HepG2 (cell line): ENCODE results near the gene PLRG1. TPM values are rescaled to one million over a fixed set of nuclear protein-coding genes. Genes with fewer than 3 reads are reported as not detected.
A peak's percentile ranks its signal among the peaks of the same experiment; 100 is the strongest.

Experiments
- ATAC-seq: fragments of 200-7000 bp; cut with Tn5 transposase; 3 replicates; pipeline ENCODE4 v1.9.1; 2020; ENCODE audit warnings: mild to moderate bottlenecking, moderate library complexity
- BruUV-seq: library from RNA; stranded (reverse); fragments of 400-500 nt; replicated peaks from 2 replicates; lab custom pipeline; 2021; lab: Mats Ljungman, UMichigan
- CTCF ChIA-PET: fragments of 300-600 bp; formaldehyde crosslinking; extraction: SDS; loops from one replicate; lab custom pipeline; 2021; ENCODE audit warnings: low total read pairs, inconsistent platforms, low intra/inter-chr PET ratio; lab: Yijun Ruan, JAX
- POLR2A ChIA-PET: fragments of 350-600 bp; sonication (Branson Sonifier 250); formaldehyde crosslinking; loops from one replicate; lab custom pipeline; 2020; ENCODE audit warnings: antibody characterized with exemption, inconsistent platforms; lab: Yijun Ruan, JAX
- DNase-seq: peaks from one replicate; pipeline ENCODE4 v3.0.0-alpha.2; 2015; ENCODE audit warnings: low spot score
- FAIRE-seq: peaks from 3 replicates; lab custom pipeline; 2011; peaks lifted over from hg19 to GRCh38; lab: Jason Lieb, UNC
- H2AFZ ChIP-seq: one replicate; pipeline ENCODE4 v1.6.1; 2011; ENCODE audit warnings: low read length, inconsistent platforms
- H3K27ac ChIP-seq: fragments of 300-600 bp; 3 replicates; pipeline ENCODE4 v1.8.0; 2011; ENCODE audit warnings: mixed run types, mild to moderate bottlenecking, mixed read lengths, low read length, inconsistent platforms; ENCODE audit not compliant: insufficient read depth; ENCODE audit errors: extremely low read length
- H3K27me3 ChIP-seq, 2 experiments: fragments of 200-600 bp in 1 of 2; 2 replicates in 1 of 2; 3 replicates in 1 of 2; pipeline versions ENCODE4 v1.6.0 to v1.8.0; 2011; ENCODE audit warnings: low read length in 2 of 2, mild to moderate bottlenecking in 2 of 2, moderate library complexity in 2 of 2, inconsistent platforms in 1 of 2; ENCODE audit not compliant: insufficient read depth in 2 of 2, control insufficient read depth in 1 of 2
- H3K36me3 ChIP-seq, 2 experiments: fragments of 200-600 bp in 1 of 2; replicated peaks in 1 of 2; 2 replicates in 1 of 2; 3 replicates in 1 of 2; pipeline versions ENCODE4 v1.5.1 to v1.8.0; 2011; ENCODE audit warnings: low read length in 2 of 2, inconsistent platforms in 1 of 2; ENCODE audit not compliant: insufficient read depth in 2 of 2, control insufficient read depth in 1 of 2
- H3K4me1 ChIP-seq: 2 replicates; pipeline ENCODE4 v1.5.1; 2012; ENCODE audit warnings: low read length, inconsistent platforms; ENCODE audit not compliant: insufficient read depth
- H3K4me2 ChIP-seq: 2 replicates; pipeline ENCODE4 v1.6.0; 2011; ENCODE audit warnings: low read depth, low read length, inconsistent platforms
- H3K4me3 ChIP-seq, 3 experiments: fragments of 200-600 bp in 1 of 3; sonication (generic), shearing (Covaris generic) in 1 of 3; replicated peaks in 1 of 3; 2 replicates each; pipeline ENCODE4 v1.5.1; 2011 to 2016; ENCODE audit warnings: low read length in 3 of 3, inconsistent platforms in 2 of 3, low read depth in 2 of 3, mild to moderate bottlenecking in 2 of 3, control low read depth in 1 of 3, mixed read lengths in 1 of 3; ENCODE audit not compliant: insufficient read depth in 1 of 3
- H3K79me2 ChIP-seq: one replicate; pipeline ENCODE4 v1.6.1; 2011; ENCODE audit warnings: low read length, inconsistent platforms; ENCODE audit not compliant: insufficient read depth
- H3K9ac ChIP-seq: 2 replicates; pipeline ENCODE4 v1.6.0; 2011; ENCODE audit warnings: mild to moderate bottlenecking, low read depth, low read length, inconsistent platforms; ENCODE audit not compliant: insufficient read depth
- H3K9me3 ChIP-seq: 2 replicates; pipeline ENCODE4 v1.5.1; 2012; ENCODE audit warnings: mild to moderate bottlenecking, low read length
- H4K20me1 ChIP-seq: 2 replicates; pipeline ENCODE4 v1.6.0; 2011; ENCODE audit warnings: inconsistent platforms, mild to moderate bottlenecking, low read length, moderate library complexity; ENCODE audit not compliant: insufficient read depth
- AGO2 ChIP-seq: fragments of 200-400 bp; formaldehyde crosslinking; optimal IDR thresholded peaks from 2 replicates; pipeline ENCODE3; 2017; ENCODE audit warnings: mild to moderate bottlenecking, low read depth, low read length, moderate library complexity
- RBFOX2 ChIP-seq: fragments of 200-400 bp; formaldehyde crosslinking; IDR thresholded peaks from 2 replicates; pipeline ENCODE4 v1.6.1; 2017; ENCODE audit warnings: low read depth, mild to moderate bottlenecking, low read length
- RERE ChIP-seq: IDR thresholded peaks from 2 replicates; pipeline ENCODE4 v1.6.1; 2016; ENCODE audit warnings: low read depth, missing genetic modification reagents, missing compliant biosample characterization
- SRSF4 ChIP-seq: fragments of 200-400 bp; formaldehyde crosslinking; IDR thresholded peaks from one replicate; pipeline ENCODE4 v1.6.1; 2018; ENCODE audit warnings: mild to moderate bottlenecking, low read depth, low read length, moderate library complexity; ENCODE audit not compliant: poor library complexity, severe bottlenecking
- WGBS: methylation state at CpG from one replicate; pipeline ENCODE4 v1.1.6; 2017; ENCODE audit warnings: low lambda C conversion rate; 5-methylcytosine and 5-hydroxymethylcytosine counted together
- in situ Hi-C: cut with HindIII; loops from 2 replicates; pipeline ENCODE4 v1.10.0; 2017; ENCODE audit warnings: low pct_unique_long_range_greater_than_20kb; ENCODE audit not compliant: extremely low pct_ligation_motif_present
- intact Hi-C: fragments of 100-400 bp; cut with micrococcal nuclease; formaldehyde crosslinking; loops from one replicate; pipeline ENCODE4 v1.10.0; 2022; ENCODE audit not compliant: unreplicated experiment
- polyA plus RNA-seq, 8 experiments: library from polyadenylated mRNA; depleted of rRNA in 3 of 8; stranded (reverse) in 7 of 8; unstranded in 1 of 8; fragments of >200 nt; fragmentation: Illumina TruSeq in 4 of 8; extraction: Trizol in 4 of 8; gene quantifications; 2 replicates each; pipeline versions ENCODE4 v1.2.1 to v1.2.3, GENCODE V29; 2011 to 2016; ENCODE audit warnings: low read depth in 4 of 8, missing spikeins in 1 of 8, mixed read lengths in 1 of 8; ENCODE audit not compliant: insufficient read depth in 1 of 8
- total RNA-seq, 5 experiments: library from RNA; depleted of rRNA; stranded (reverse); fragments of >200 nt; fragmentation: Illumina TruSeq; extraction: Trizol; gene quantifications; 2 replicates each; pipeline ENCODE4 v1.2.3, GENCODE V29; 2016; ENCODE audit warnings: low read depth in 1 of 5
- TF ChIP-seq, protein P1 (sequence below): sonication (generic); formaldehyde crosslinking; conservative IDR thresholded peaks from 2 replicates; pipeline ENCODE4 v1.4.0; 2020; ENCODE audit warnings: mild to moderate bottlenecking, missing genetic modification reagents, moderate library complexity

The PLRG1 gene
- total and polyA plus RNA-seq, 2 of the 13 experiments (the other 11 are each of a cell fraction or from before 2014, with no cell fraction given), result 77.3 to 110 TPM

DNA sequence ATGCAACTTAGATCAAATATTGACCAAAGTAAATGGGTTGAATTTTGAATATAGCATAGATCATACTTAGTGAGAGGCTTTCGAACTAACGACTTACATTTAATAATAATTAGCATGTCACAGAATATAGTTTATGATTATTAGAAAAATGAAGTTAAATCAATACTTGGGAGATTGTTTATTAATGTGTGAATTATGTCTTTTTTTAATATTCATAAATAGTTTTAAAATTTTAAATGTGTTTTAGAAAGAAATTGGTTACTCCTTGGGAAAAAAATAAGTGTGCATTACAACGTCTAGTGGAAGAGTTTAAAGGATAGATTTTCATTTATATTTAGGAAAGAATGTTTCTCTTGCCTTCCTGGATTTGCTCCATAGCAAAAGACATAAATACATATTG, 33.0 kb upstream of the PLRG1 start:
- H3K4me1 ChIP-seq, result peaks cover 54% of the 10 kb centered on the region
- no TSS peak for BruUV-seq
- ATAC-seq (no peak), DNase-seq (no peak), FAIRE-seq (no peak)
- no peak overlapping the region for H2AFZ ChIP-seq
- no peak overlapping the region for H3K4me3 ChIP-seq
- H3K9ac ChIP-seq, result no peak overlapping the region
- no peaks in the 10 kb centered on the region for H4K20me1 ChIP-seq
- in situ Hi-C loops, result no loop called here
- CTCF ChIA-PET, result no interaction called here
- peaks cover 2 to 25% of the 10 kb centered on the region in 2 experiments for H3K36me3 ChIP-seq
- 93% methylated on average over 3 of the region's 3 CpGs for WGBS
- no peaks in the 10 kb centered on the region for H3K9me3 ChIP-seq
- intact Hi-C loops, result no loop called here
- H3K4me2 ChIP-seq, result no peak overlapping the region
- H3K27me3 ChIP-seq, result no peaks in the 10 kb centered on the region
- H3K79me2 ChIP-seq, result peaks cover 5% of the 10 kb centered on the region
- peak; percentile 75 for TF ChIP-seq RBFOX2
- TF ChIP-seq AGO2, result peak; percentile 52
- TF ChIP-seq, protein P1, sequence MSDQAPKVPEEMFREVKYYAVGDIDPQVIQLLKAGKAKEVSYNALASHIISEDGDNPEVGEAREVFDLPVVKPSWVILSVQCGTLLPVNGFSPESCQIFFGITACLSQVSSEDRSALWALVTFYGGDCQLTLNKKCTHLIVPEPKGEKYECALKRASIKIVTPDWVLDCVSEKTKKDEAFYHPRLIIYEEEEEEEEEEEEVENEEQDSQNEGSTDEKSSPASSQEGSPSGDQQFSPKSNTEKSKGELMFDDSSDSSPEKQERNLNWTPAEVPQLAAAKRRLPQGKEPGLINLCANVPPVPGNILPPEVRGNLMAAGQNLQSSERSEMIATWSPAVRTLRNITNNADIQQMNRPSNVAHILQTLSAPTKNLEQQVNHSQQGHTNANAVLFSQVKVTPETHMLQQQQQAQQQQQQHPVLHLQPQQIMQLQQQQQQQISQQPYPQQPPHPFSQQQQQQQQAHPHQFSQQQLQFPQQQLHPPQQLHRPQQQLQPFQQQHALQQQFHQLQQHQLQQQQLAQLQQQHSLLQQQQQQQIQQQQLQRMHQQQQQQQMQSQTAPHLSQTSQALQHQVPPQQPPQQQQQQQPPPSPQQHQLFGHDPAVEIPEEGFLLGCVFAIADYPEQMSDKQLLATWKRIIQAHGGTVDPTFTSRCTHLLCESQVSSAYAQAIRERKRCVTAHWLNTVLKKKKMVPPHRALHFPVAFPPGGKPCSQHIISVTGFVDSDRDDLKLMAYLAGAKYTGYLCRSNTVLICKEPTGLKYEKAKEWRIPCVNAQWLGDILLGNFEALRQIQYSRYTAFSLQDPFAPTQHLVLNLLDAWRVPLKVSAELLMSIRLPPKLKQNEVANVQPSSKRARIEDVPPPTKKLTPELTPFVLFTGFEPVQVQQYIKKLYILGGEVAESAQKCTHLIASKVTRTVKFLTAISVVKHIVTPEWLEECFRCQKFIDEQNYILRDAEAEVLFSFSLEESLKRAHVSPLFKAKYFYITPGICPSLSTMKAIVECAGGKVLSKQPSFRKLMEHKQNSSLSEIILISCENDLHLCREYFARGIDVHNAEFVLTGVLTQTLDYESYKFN, result no peak
- TF ChIP-seq RERE (CRISPR knock-in tag), result no peak
- peak; percentile 78 for TF ChIP-seq SRSF4
- TF ChIP-seq, all 625 proteins: peak for 3
- POLR2A ChIA-PET, result interaction anchor here (1.1 to 16.0 kb wide), 8 partner anchors 7 to 36 kb away, joined by 3 to 468 read pairs (median 14); partner anchors contain the start of genes FGA, FGB and FGG
- H3K27ac ChIP-seq, result no peak overlapping the region
